HG03439 (cell line): Measurements from ENCODE around the gene KDM6B.

Source experiments
- ATAC-seq: cut with Tn5 transposase; IDR thresholded peaks from one replicate; pipeline ENCODE4 v1.9.1; 2021; ENCODE audit warnings: mild to moderate bottlenecking, moderate library complexity; ENCODE audit not compliant: unreplicated experiment

KDM6B gene

GRCh38 chr17:7818746-7819645, 15.0 kb upstream of the KDM6B start:
- no peak for ATAC-seq

DNA sequence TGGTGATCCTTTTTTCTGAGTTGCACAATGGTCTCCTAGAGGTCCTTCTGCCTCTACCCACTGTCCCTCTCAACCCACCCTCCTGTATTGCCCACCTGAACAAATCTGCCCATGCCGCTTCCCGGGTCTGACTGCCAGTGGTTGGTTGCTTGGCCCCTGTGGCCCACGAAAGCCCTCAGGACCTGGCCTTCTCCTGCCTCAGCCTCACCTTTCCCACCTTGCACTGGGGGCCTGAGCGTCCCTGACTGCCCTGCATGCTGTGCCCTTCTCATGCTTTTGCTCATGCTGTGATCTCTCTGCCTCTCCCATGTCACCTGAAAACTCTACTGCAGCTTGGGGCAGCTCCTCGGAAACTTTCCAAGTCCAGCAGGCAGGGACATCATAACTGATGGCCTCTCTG, 13.8 kb upstream of the KDM6B start:
- no peak for ATAC-seq

- ATAC-seq: no peak
These were observed 11.9 kb upstream of the KDM6B start for GRCh38 chr17:7822126-7822525.

- ATAC-seq: no peak
These were observed 10.4 kb upstream of the KDM6B start for GRCh38 chr17:7823581-7824001.

DNA sequence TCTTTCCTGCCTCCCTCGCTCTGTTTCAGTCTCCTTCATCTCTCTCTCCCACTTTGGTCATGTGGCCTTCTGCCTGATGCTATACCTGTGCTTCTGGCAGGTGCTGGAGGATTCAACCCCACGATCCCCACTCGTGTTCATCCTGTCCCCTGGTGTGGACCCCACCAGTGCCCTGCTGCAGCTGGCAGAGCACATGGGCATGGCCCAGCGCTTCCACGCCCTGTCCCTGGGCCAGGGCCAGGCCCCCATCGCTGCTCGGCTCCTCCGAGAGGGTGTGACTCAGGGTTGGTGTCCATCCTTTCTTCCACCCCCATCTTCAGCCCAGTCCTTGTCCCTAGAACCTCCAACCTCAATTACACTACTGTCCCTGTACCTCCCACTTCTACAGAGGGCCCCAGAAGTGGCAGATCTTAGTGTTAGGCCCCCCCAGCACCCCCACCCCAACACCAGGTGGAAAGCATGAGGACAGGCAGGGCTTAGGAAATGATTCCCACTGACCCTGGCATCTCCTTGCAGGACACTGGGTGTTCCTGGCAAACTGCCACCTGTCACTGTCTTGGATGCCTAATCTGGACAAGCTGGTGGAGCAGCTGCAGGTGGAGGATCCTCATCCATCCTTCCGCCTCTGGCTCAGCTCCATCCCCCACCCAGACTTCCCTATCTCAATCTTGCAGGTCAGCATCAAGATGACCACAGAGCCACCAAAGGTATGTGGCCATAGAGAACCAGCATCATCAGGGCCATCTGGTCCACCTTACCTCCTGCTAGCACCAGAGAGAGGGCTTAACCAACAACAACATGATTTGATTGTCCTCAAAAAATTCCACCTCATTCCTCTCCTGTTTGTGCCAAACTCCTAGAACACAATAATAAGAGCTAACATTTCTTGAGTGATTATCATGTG, 9.7 kb upstream of the KDM6B start:
- ATAC-seq: no peak

GRCh38 chr17:7825206-7825990, 8.6 kb upstream of the KDM6B start:
- no peak for ATAC-seq

GRCh38 chr17:7830616-7831015, 3.4 kb upstream of the KDM6B start:
- no peak for ATAC-seq

DNA sequence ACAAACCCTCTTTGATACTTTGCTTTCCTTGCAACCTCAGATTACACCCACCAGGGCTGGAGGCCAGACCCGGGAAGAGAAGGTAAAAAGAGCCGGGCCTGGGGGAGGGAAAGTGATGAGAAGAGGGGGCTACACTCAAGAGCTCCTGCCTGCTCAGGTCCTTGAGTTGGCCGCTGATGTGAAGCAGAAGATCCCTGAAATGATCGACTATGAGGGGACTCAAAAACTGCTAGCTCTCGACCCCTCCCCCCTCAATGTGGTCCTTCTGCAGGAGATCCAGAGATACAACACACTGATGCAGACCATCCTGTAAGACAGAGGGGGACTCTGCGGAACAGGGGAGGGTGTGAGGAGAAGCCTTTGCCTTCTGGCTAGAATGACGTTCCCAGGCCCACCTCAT, 2.8 kb upstream of the KDM6B start:
- no peak for ATAC-seq

- no peak for ATAC-seq
These were observed 1.6 kb upstream of the KDM6B start for GRCh38 chr17:7832431-7832830.

- no peak for ATAC-seq
These were observed 814 bp upstream of the KDM6B start for GRCh38 chr17:7833011-7833794.

GRCh38 chr17:7834542-7834956, 532 bp downstream of the KDM6B start:
- no peak for ATAC-seq

GRCh38 chr17:7834957-7835813, 1.2 kb downstream of the KDM6B start:
- peak; percentile 39 for ATAC-seq

DNA sequence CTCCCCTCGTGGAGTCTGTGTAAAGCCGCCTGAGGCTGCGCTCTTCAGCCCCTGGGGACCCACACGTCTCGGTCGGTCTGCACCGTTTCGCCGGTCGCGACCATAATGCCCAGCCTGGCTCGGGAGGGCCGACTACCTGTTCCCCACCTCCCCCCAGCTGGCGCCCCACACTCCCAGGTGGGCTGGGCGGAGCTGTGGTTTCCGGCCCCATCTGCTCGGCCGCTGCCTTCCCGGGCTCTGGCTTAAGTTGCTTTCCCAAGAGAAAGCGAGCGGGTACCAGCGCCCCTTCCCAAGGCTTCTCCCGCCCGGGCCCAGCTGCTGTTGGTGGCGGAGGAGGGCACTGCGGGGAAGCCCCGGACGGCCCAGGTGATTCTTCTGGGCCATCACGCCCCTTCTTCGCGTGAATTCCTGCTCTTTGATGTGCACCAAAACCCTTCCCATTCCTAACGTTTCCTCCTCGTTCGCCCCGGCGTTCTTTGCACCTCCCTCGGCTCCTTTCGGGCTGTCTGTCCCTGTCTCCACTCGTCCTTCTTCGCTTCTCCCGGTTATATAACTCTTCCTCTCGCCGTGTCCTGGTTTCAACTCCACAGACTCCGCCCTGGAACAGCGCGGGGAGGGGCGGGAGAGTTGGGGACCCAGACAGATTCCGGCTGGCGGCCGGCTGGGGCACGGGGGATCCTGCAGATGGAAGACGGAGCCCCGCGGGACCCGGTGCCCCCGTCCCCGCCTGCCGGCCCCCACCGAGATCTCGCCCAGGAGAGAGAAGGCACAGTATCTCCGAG, 2.0 kb downstream of the KDM6B start:
- peak; percentile 31 for ATAC-seq

DNA sequence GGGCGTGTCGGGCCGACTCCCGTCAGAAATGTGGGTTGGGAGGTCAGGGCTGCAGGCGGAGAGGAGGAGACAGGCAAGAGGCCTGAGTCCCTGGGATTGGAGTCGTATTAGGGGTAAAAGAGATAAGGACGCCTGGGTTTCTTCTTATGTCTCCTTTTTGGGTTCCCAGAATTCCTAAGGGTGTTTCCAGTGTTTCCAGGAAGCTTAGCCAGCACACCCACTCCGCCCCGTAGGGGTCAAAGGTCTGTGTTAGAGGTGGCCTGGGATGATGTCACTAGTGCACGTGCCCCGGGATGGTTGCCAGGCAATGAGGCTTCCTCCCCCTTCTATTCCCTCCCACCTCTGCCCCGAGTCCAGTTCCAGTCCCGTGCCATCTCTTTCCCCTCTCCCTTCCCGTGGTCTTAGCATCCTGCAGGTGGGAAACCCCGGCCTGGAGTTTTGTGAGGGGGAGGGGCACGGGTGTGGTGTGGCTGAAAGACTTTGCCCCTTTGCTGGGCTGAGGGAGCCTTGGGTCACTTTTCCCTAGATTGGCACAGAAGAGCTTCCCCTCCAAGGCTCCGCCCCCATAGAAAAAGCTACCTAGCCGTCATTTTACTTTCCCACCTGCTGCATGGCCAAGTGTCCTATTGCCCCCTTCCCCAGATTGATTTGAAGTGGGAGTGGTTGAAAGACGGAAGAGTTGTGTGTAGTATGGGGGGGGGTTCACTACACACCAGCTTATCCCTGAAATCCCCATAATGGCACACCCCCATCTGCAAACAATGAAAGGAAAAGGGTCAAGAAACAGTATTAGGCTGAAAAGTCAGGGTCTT, 2.8 kb downstream of the KDM6B start:
- no peak for ATAC-seq

DNA sequence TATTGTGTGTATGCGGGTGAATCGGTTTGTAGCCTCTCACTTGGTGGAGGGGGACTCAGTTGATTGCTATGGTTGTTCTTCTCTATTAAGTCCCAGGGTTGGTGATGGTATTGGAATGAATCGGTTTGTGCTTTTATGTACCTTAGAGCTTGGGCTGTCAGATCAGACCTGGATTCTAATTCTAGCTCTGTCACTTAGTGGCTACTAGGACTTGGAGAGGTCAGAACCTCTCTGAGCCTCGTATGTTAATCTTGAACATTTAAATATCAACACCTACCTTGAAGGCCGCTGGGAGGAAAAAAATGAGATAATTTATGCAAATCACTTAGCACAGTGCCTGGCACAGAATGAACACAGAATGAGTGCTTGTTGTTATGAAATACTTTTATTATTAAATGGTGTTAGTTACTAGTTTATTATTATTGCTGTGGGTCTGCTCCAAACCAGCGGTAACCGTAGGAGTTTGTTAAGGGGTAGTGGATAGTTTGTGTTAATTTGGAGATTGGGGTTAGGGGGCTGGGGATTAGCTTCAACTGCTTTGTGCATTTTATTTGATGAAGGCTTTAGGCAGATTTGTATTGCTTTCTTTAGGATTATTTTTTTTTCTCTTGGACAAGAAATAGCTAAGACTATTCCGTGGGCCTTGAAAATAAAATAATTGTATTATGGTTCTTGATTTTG, 3.5 kb downstream of the KDM6B start:
- ATAC-seq: no peak

DNA sequence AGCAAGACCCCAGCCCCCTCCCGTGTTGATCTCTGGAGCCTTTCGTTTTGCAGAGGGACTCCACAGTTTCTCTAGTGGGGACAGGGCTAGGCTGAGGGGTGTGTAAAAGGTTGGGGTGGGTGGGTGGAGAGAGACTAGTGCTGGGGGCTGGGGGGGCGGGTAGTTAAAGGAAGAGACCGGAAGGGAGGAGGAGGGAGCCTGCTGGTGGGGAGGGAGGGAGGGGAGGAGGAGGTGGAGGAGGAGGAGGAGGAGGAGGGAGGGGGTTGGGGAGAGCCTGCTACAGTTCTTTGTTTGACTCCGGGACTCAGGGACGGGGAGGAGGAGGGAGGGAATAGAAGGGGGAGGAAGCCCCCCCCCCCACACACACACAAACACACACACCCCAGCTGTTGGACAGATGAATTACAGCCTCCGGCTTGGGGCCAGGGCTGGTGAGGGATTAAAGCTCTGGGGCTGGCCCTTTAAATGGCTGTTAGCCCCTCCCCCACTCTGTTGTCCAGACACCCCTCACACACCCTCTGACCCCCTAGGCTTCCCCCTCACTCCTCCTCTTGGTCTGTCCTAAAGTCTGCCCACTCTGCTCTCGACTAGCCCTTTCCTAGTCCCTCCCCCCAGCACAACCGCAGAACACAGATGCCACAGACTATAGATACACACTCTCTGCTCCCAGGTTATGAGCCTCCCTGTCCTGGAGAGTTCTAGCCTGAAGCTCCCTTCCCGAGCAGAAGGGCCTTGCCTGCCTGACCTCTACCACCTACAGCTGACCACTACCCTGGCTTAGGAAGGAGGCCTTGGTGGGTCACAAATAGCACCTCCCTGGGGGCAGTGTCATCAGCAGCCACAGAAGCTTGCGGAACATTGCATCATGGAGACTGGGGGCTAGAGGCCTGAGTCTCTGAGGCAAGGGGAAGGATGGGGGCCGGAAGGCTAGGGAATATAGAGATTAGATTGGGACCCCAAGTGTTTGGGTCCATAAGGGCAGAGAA, 4.4 kb downstream of the KDM6B start:
- no peak for ATAC-seq
